CD14-positive monocyte (primary cell): ENCODE data around the gene SOWAHB. TPM values are rescaled to one million over a fixed set of nuclear protein-coding genes. Genes with fewer than 3 reads are reported as not detected.

ENCODE experiments used
- DNase-seq, 3 donors: peaks; one replicate each; pipeline ENCODE4 v3.0.0-alpha.2; 2011 to 2022
- H2AFZ ChIP-seq: 2 replicates; pipeline ENCODE4 v1.6.0; 2012; ENCODE audit warnings: mild to moderate bottlenecking, low read depth, low read length, inconsistent platforms; ENCODE audit not compliant: insufficient read depth, poor library complexity, severe bottlenecking
- H3K27ac ChIP-seq, 2 donors: 1 replicate in 1 of 2; 2 replicates in 1 of 2; pipeline ENCODE4 v1.5.1; 2012 to 2013; ENCODE audit warnings: low read length in 2 of 2, control low read depth in 1 of 2, inconsistent platforms in 1 of 2, low read depth in 1 of 2, mild to moderate bottlenecking in 1 of 2
- H3K27me3 ChIP-seq, 2 donors: one replicate each; pipeline versions ENCODE4 v1.6.0 to v1.6.1; 2011 to 2013; ENCODE audit warnings: low read length in 2 of 2; ENCODE audit not compliant: control insufficient read depth in 2 of 2, insufficient read depth in 2 of 2
- H3K36me3 ChIP-seq, 2 donors: replicated peaks in 1 of 2; 1 replicate in 1 of 2; 2 replicates in 1 of 2; pipeline versions ENCODE4 v1.5.1 to v1.6.1; 2012 to 2013; ENCODE audit warnings: low read length in 2 of 2, control low read depth in 1 of 2, inconsistent platforms in 1 of 2, mild to moderate bottlenecking in 1 of 2; ENCODE audit not compliant: insufficient read depth in 2 of 2, control insufficient read depth in 1 of 2
- H3K4me1 ChIP-seq, 2 donors: 1 replicate in 1 of 2; 2 replicates in 1 of 2; pipeline versions ENCODE4 v1.5.1 to v1.6.1; 2012 to 2013; ENCODE audit warnings: low read length in 2 of 2, control low read depth in 1 of 2, inconsistent platforms in 1 of 2, mild to moderate bottlenecking in 1 of 2, moderate library complexity in 1 of 2; ENCODE audit not compliant: insufficient read depth in 2 of 2, control insufficient read depth in 1 of 2
- H3K4me2 ChIP-seq: replicated peaks from 2 replicates; pipeline ENCODE3; 2012; ENCODE audit warnings: low read length, moderate library complexity, mild to moderate bottlenecking; ENCODE audit not compliant: poor library complexity, severe bottlenecking; ENCODE audit errors: extremely low read depth
- H3K4me3 ChIP-seq, 3 experiments: fragments of 200-600 bp in 1 of 3; sonication (generic) in 1 of 3; replicated peaks in 1 of 3; 1 replicate in 2 of 3; 2 replicates in 1 of 3; pipeline ENCODE4 v1.5.1; 2011 to 2013; ENCODE audit warnings: low read length in 3 of 3, mild to moderate bottlenecking in 3 of 3, control low read depth in 2 of 3, low read depth in 2 of 3, inconsistent platforms in 1 of 3, moderate library complexity in 1 of 3
- H3K79me2 ChIP-seq: 2 replicates; pipeline ENCODE4 v1.6.0; 2012; ENCODE audit warnings: mild to moderate bottlenecking, control low read depth, inconsistent platforms, low read length, moderate library complexity; ENCODE audit not compliant: insufficient read depth
- H3K9ac ChIP-seq: 2 replicates; pipeline ENCODE4 v1.6.0; 2017; ENCODE audit warnings: low read length, mild to moderate bottlenecking; ENCODE audit not compliant: insufficient read depth, poor library complexity, severe bottlenecking
- H3K9me3 ChIP-seq, 2 donors: replicated peaks in 1 of 2; 1 replicate in 1 of 2; 2 replicates in 1 of 2; pipeline versions ENCODE4 v1.5.1 to v1.6.1; 2012 to 2013; ENCODE audit warnings: low read length in 2 of 2, control low read depth in 1 of 2; ENCODE audit not compliant: control insufficient read depth in 1 of 2, insufficient read depth in 1 of 2
- H4K20me1 ChIP-seq: 2 replicates; pipeline ENCODE4 v1.6.0; 2012; ENCODE audit warnings: mild to moderate bottlenecking, low read length, control low read depth, moderate library complexity; ENCODE audit not compliant: insufficient read depth
- H3K27ac Mint-ChIP-seq, 7 donors: one replicate each; pipeline ENCODE4 v1.8.0; 2020; ENCODE audit warnings: mild to moderate bottlenecking in 7 of 7, mixed read lengths in 7 of 7, moderate library complexity in 6 of 7, inconsistent platforms in 2 of 7
- H3K27me3 Mint-ChIP-seq, 3 donors: one replicate each; pipeline ENCODE4 v1.8.0; 2021 to 2022; ENCODE audit warnings: low read depth in 3 of 3, mild to moderate bottlenecking in 3 of 3, mixed read lengths in 3 of 3, moderate library complexity in 3 of 3, inconsistent platforms in 1 of 3
- H3K36me3 Mint-ChIP-seq, 2 donors: one replicate each; pipeline ENCODE4 v1.8.0; 2020; ENCODE audit warnings: mixed read lengths in 2 of 2, inconsistent platforms in 1 of 2, mild to moderate bottlenecking in 1 of 2
- H3K4me1 Mint-ChIP-seq: one replicate; pipeline ENCODE4 v1.8.0; 2020; ENCODE audit warnings: mild to moderate bottlenecking, mixed read lengths
- H3K4me3 Mint-ChIP-seq, 2 donors: one replicate each; pipeline ENCODE4 v1.8.0; 2020; ENCODE audit warnings: mild to moderate bottlenecking in 2 of 2, mixed read lengths in 2 of 2, moderate library complexity in 1 of 2
- H3K9me3 Mint-ChIP-seq, 7 donors: one replicate each; pipeline ENCODE4 v1.8.0; 2020 to 2022; ENCODE audit warnings: mixed read lengths in 7 of 7, mild to moderate bottlenecking in 6 of 7, moderate library complexity in 6 of 7, inconsistent platforms in 2 of 7
- WGBS: methylation state at CpG from one replicate; pipeline ENCODE4 v1.1.5; 2013; ENCODE audit warnings: missing lambda C conversion rate; ENCODE audit not compliant: insufficient coverage; 5-methylcytosine and 5-hydroxymethylcytosine counted together
- intact Hi-C, 2 donors: fragments of 100-400 bp; cut with micrococcal nuclease; formaldehyde crosslinking; loops; one replicate each; pipeline versions ENCODE4 v1.15.0 to v1.15.1; 2023
- polyA plus RNA-seq, 3 donors: library from polyadenylated mRNA; depleted of rRNA in 1 of 3; unstranded in 2 of 3; stranded (reverse) in 1 of 3; fragments of 300-500 nt in 2 of 3; fragments of >200 nt in 1 of 3; fragmentation: Illumina TruSeq in 2 of 3; gene quantifications; 1 replicate in 2 of 3; 2 replicates in 1 of 3; pipeline ENCODE4 v1.2.3, GENCODE V29; 2012 to 2021
- TF ChIP-seq, protein P1 (sequence below): fragments of 200-600 bp; IDR thresholded peaks from one replicate; pipeline ENCODE4 v1.8.0; 2022; ENCODE audit warnings: antibody characterized with exemption, mild to moderate bottlenecking

The SOWAHB gene
- polyA plus RNA-seq, 3 donors: not detected

DNA sequence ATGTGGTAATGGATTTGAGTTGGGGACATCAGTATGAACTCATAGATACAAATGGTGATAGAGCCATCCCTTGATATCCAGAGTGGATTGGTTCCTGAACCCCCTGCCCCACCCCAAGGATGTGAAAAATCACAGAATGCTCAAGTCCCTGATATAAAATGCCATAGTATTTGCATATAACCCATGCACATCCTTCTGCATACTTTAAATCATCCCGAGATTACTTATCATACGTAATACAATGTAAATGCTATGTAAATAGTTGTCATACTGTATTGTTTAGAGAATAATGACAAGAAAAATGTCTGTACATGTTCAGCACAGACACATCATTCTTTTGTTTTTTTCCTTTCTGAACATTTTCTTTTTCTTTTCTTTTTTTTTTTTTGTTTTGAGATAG is 32.7 kb upstream of the SOWAHB start:
- H3K4me3 ChIP-seq: no peak overlapping the region
- TF ChIP-seq, protein P1, sequence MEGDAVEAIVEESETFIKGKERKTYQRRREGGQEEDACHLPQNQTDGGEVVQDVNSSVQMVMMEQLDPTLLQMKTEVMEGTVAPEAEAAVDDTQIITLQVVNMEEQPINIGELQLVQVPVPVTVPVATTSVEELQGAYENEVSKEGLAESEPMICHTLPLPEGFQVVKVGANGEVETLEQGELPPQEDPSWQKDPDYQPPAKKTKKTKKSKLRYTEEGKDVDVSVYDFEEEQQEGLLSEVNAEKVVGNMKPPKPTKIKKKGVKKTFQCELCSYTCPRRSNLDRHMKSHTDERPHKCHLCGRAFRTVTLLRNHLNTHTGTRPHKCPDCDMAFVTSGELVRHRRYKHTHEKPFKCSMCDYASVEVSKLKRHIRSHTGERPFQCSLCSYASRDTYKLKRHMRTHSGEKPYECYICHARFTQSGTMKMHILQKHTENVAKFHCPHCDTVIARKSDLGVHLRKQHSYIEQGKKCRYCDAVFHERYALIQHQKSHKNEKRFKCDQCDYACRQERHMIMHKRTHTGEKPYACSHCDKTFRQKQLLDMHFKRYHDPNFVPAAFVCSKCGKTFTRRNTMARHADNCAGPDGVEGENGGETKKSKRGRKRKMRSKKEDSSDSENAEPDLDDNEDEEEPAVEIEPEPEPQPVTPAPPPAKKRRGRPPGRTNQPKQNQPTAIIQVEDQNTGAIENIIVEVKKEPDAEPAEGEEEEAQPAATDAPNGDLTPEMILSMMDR: no peak
- no peaks in the 10 kb centered on the region for H3K9me3 Mint-ChIP-seq
- intact Hi-C loops: no loop called here
- H3K4me3 Mint-ChIP-seq: no peak overlapping the region
- H4K20me1 ChIP-seq: no peaks in the 10 kb centered on the region
- no peak overlapping the region for H3K9ac ChIP-seq
- DNase-seq: no peak
- H3K4me2 ChIP-seq: no peak overlapping the region
- H3K9me3 ChIP-seq: no peaks in the 10 kb centered on the region
- no peak overlapping the region for H2AFZ ChIP-seq
- peaks cover 0 to 2% (median 2%) of the 10 kb centered on the region in 3 donors for H3K27me3 Mint-ChIP-seq
- H3K4me1 ChIP-seq: no peaks in the 10 kb centered on the region
- H3K36me3 ChIP-seq: no peaks in the 10 kb centered on the region
- WGBS: no CpG with 5 or more reads among the region's 2 CpGs
- no peaks in the 10 kb centered on the region for H3K27me3 ChIP-seq
- H3K79me2 ChIP-seq: no peaks in the 10 kb centered on the region
- H3K27ac Mint-ChIP-seq: no peak overlapping the region
- no peaks in the 10 kb centered on the region for H3K36me3 Mint-ChIP-seq
- no peaks in the 10 kb centered on the region for H3K4me1 Mint-ChIP-seq
- H3K27ac ChIP-seq: no peak overlapping the region

DNA sequence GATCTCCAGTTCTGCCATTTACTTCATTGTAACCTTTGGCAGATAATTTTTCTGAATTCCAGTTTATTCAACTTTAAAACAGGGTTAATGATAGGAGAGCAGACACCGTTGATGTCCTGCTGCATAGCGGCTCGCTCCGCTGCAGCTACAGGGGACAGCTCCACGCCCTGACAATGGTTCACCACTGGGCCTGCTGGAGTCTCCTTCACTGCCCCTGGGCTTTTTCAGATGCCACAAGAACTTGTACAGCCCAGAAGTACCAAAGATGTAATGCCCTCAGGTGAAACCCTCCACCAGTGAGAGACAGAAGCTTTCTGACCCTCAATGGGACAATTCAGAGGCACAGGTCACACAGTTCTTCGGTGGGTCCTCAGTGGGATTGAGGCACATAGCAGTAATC is 28.9 kb upstream of the SOWAHB start:
- peaks cover 0 to 2% (median 1%) of the 10 kb centered on the region in 3 donors for H3K27me3 Mint-ChIP-seq
- 98% methylated on average over 6 of the region's 6 CpGs for WGBS
- H3K9me3 ChIP-seq: no peaks in the 10 kb centered on the region
- H3K4me1 Mint-ChIP-seq: no peaks in the 10 kb centered on the region
- H3K27ac ChIP-seq: no peak overlapping the region
- H4K20me1 ChIP-seq: no peaks in the 10 kb centered on the region
- no peaks in the 10 kb centered on the region for H3K4me1 ChIP-seq
- H3K27ac Mint-ChIP-seq: no peak overlapping the region
- H3K4me2 ChIP-seq: no peak overlapping the region
- no peak overlapping the region for H3K4me3 Mint-ChIP-seq
- H3K9ac ChIP-seq: no peak overlapping the region
- H3K79me2 ChIP-seq: no peaks in the 10 kb centered on the region
- H2AFZ ChIP-seq: no peak overlapping the region
- DNase-seq: no peak
- TF ChIP-seq, protein P1: no peak
- no peak overlapping the region for H3K4me3 ChIP-seq
- no peaks in the 10 kb centered on the region for H3K27me3 ChIP-seq
- H3K36me3 ChIP-seq: no peaks in the 10 kb centered on the region
- no peaks in the 10 kb centered on the region for H3K36me3 Mint-ChIP-seq
- no peaks in the 10 kb centered on the region for H3K9me3 Mint-ChIP-seq
- intact Hi-C loops: no loop called here
